GM23338 (cell line): ENCODE results near the gene RAD9B. TPM values are rescaled to one million over a fixed set of nuclear protein-coding genes. Genes with fewer than 3 reads are reported as not detected.
A peak's percentile ranks its signal among the peaks of the same experiment; 100 is the strongest.
"Not testable (repeated sequence)": the region's sequence is repeated elsewhere in the genome, so short reads cannot be mapped to it uniquely, and the experiment has no call there.

Experiments used
- ATAC-seq: fragments of 200-7000 bp; cut with Tn5 transposase; 3 replicates; pipeline ENCODE4 v1.9.1; 2020
- DNase-seq: peaks from one replicate; pipeline ENCODE4 v3.0.0-alpha.2; 2015; ENCODE audit warnings: low spot score
- H2AFZ ChIP-seq: fragments of 200-600 bp; sonication (generic); 2 replicates; pipeline ENCODE4 v1.8.0; 2016; ENCODE audit warnings: antibody characterized with exemption, mild to moderate bottlenecking, moderate library complexity
- H3F3A ChIP-seq: fragments of 200-600 bp; sonication (generic); replicated peaks from 2 replicates; pipeline ENCODE4 v1.8.0; 2017; ENCODE audit warnings: antibody characterized with exemption, mixed run types, low read depth
- H3K27ac ChIP-seq: fragments of 200-600 bp; sonication (generic); 2 replicates; pipeline ENCODE4 v1.6.1; 2016; ENCODE audit warnings: low read depth
- H3K27me3 ChIP-seq: fragments of 200-600 bp; sonication (generic); 2 replicates; pipeline ENCODE4 v1.8.0; 2016; ENCODE audit warnings: mild to moderate bottlenecking, mixed run types, moderate library complexity; ENCODE audit not compliant: insufficient read depth
- H3K36me3 ChIP-seq: fragments of 200-600 bp; sonication (generic); 2 replicates; pipeline ENCODE4 v1.8.0; 2016; ENCODE audit warnings: mild to moderate bottlenecking; ENCODE audit not compliant: insufficient read depth
- H3K4me1 ChIP-seq: fragments of 200-600 bp; sonication (generic); 2 replicates; pipeline ENCODE4 v1.8.0; 2016; ENCODE audit warnings: mild to moderate bottlenecking, moderate library complexity; ENCODE audit not compliant: insufficient read depth
- H3K4me2 ChIP-seq: fragments of 200-600 bp; sonication (generic); 2 replicates; pipeline ENCODE4 v1.7.1; 2017; ENCODE audit warnings: mixed run types
- H3K4me3 ChIP-seq: fragments of 200-600 bp; sonication (generic); 2 replicates; pipeline ENCODE4 v1.6.1; 2016; ENCODE audit warnings: mixed run types
- H3K79me2 ChIP-seq: fragments of 200-600 bp; sonication (generic); replicated peaks from 2 replicates; pipeline ENCODE4 v1.8.0; 2017; ENCODE audit warnings: mild to moderate bottlenecking; ENCODE audit not compliant: insufficient read depth
- H3K9me2 ChIP-seq: fragments of 200-600 bp; sonication (generic); 2 replicates; pipeline ENCODE4 v1.8.0; 2017; ENCODE audit not compliant: insufficient read depth
- H4K20me1 ChIP-seq: fragments of 200-600 bp; sonication (generic); replicated peaks from 2 replicates; pipeline ENCODE4 v1.8.0; 2017; ENCODE audit warnings: mild to moderate bottlenecking; ENCODE audit not compliant: insufficient read depth
- H3K27ac Mint-ChIP-seq: 2 replicates; pipeline ENCODE4 v1.8.0; 2020; ENCODE audit warnings: inconsistent platforms, mild to moderate bottlenecking, moderate library complexity, mixed read lengths
- H3K27me3 Mint-ChIP-seq: 3 replicates; pipeline ENCODE4 v1.8.0; 2022; ENCODE audit warnings: low read depth, mild to moderate bottlenecking, moderate library complexity, mixed read lengths, inconsistent platforms; ENCODE audit not compliant: insufficient read depth, poor library complexity
- H3K36me3 Mint-ChIP-seq: 3 replicates; pipeline ENCODE4 v1.8.0; 2021; ENCODE audit warnings: low read depth, mild to moderate bottlenecking, inconsistent platforms, moderate library complexity, mixed read lengths
- H3K4me1 Mint-ChIP-seq: 3 replicates; pipeline ENCODE4 v1.8.0; 2020; ENCODE audit warnings: mild to moderate bottlenecking, inconsistent platforms, mixed read lengths
- H3K4me3 Mint-ChIP-seq: 3 replicates; pipeline ENCODE4 v1.8.0; 2021; ENCODE audit warnings: moderate library complexity, mild to moderate bottlenecking, inconsistent platforms, mixed read lengths
- H3K9me3 Mint-ChIP-seq: 3 replicates; pipeline ENCODE4 v1.8.0; 2020; ENCODE audit warnings: moderate library complexity, mild to moderate bottlenecking, inconsistent platforms, mixed read lengths
- EZH2phosphoT487 ChIP-seq: fragments of 200-600 bp; sonication (generic); IDR thresholded peaks from one replicate; pipeline ENCODE4 v1.8.1; 2018; ENCODE audit warnings: antibody characterized with exemption; ENCODE audit not compliant: unreplicated experiment
- JUNB ChIP-seq: IDR thresholded peaks from one replicate; pipeline ENCODE4 v1.6.1; 2016; ENCODE audit warnings: antibody characterized with exemption; ENCODE audit not compliant: unreplicated experiment
- POLR2AphosphoS5 ChIP-seq: IDR thresholded peaks from 2 replicates; pipeline ENCODE4 v1.6.1; 2016; ENCODE audit warnings: antibody characterized with exemption, low read depth
- REST ChIP-seq: IDR thresholded peaks from one replicate; pipeline ENCODE4 v1.6.1; 2018; ENCODE audit warnings: antibody characterized with exemption; ENCODE audit not compliant: unreplicated experiment
- ZNF331 ChIP-seq: fragments of 250-450 bp; sonication (Bioruptor Pico); IDR thresholded peaks from 2 replicates; pipeline ENCODE4 v1.5.0; 2020; ENCODE audit warnings: low read depth, mild to moderate bottlenecking, moderate library complexity
- ZNF462 ChIP-seq: fragments of 250-450 bp; sonication (Bioruptor Pico); IDR thresholded peaks from 2 replicates; pipeline ENCODE4 v1.5.0; 2020; ENCODE audit warnings: mild to moderate bottlenecking, moderate library complexity
- polyA plus RNA-seq: library from polyadenylated mRNA; unstranded; fragments of >200 nt; fragmentation: Nextera tagmentation; extraction: Ambion mirVana; gene quantifications from 2 replicates; pipeline ENCODE4 v1.2.1, GENCODE V29; 2016
- total RNA-seq: library from RNA; depleted of rRNA; stranded (reverse); fragments of >200 nt; shearing (Covaris generic); gene quantifications from 2 replicates; pipeline ENCODE4 v1.2.3, GENCODE V29; 2014

The RAD9B gene
- total and polyA plus RNA-seq, 2 experiments from 2014 or later = not detected

- H3K4me2 ChIP-seq, ATAC-seq: not testable (repeated sequence)
Measured at GRCh38 chr12:110545259-110545658, 43.1 kb downstream of the RAD9B start.

GRCh38 chr12:110545812-110546211 lies 43.7 kb downstream of the RAD9B start:
- Histone ChIP-seq H3K36me3 (no peaks in the 10 kb centered on the region; the same call in 1 of the 2 replicates), H4K20me1 (peaks cover 3% of the 10 kb centered on the region; the same call in 1 of the 2 replicates), H3K4me2 (no peak overlapping the region), H3K79me2 (peaks cover 11% of the 10 kb centered on the region), H3K4me3 (no peak overlapping the region), H2AFZ (no peak overlapping the region), H3F3A (no peaks in the 10 kb centered on the region), H3K27ac (no peak overlapping the region), H3K4me1 (peaks cover 7% of the 10 kb centered on the region), H3K9me2 (no peaks in the 10 kb centered on the region), H3K27me3 (no peaks in the 10 kb centered on the region)
- Mint-ChIP-seq H3K4me3 (no peak overlapping the region), H3K4me1 (peaks cover 5% of the 10 kb centered on the region; the same call in 2 of the 3 replicates), H3K27me3 (peaks cover 3% of the 10 kb centered on the region), H3K36me3 (peaks cover 14% of the 10 kb centered on the region; the same call in 2 of the 3 replicates), H3K9me3 (no peaks in the 10 kb centered on the region), H3K27ac (no peak overlapping the region; the same call in 1 of the 2 replicates)
- no peak for DNase-seq
- ATAC-seq = no peak
- no peak for TF ChIP-seq EZH2phosphoT487

More at GRCh38 chr12:110545259-110545658, 43.1 kb downstream of the RAD9B start:
- not testable (repeated sequence) for H3K27me3 Mint-ChIP-seq, H3K27me3 ChIP-seq, H3F3A ChIP-seq, H3K4me1 ChIP-seq, H3K4me1 Mint-ChIP-seq, H3K9me3 Mint-ChIP-seq, H3K9me2 ChIP-seq, H3K27ac ChIP-seq, H3K27ac Mint-ChIP-seq, H3K4me3 ChIP-seq, H3K4me3 Mint-ChIP-seq, H2AFZ ChIP-seq, H4K20me1 ChIP-seq, DNase-seq, H3K36me3 ChIP-seq
- H3K36me3 Mint-ChIP-seq = peaks cover 10% of the 10 kb centered on the region; the same call in 2 of the 3 replicates
- peaks cover 11% of the 10 kb centered on the region for H3K79me2 ChIP-seq

GRCh38 chr12:110546339-110546738 lies 44.2 kb downstream of the RAD9B start:
- H3K4me1 ChIP-seq = peaks cover 7% of the 10 kb centered on the region
- Mint-ChIP-seq H3K9me3 (no peaks in the 10 kb centered on the region), H3K4me1 (peaks cover 5% of the 10 kb centered on the region; the same call in 2 of the 3 replicates), H3K27me3 (peaks cover 3% of the 10 kb centered on the region), H3K36me3 (peaks cover 16% of the 10 kb centered on the region; the same call in 2 of the 3 replicates), H3K27ac (no peak overlapping the region), H3K4me3 (no peak overlapping the region)
- no peak overlapping the region for H2AFZ ChIP-seq
- peak overlapping the region; percentile 63; the same call in 1 of the 2 replicates for H3K27ac ChIP-seq
- peaks cover 11% of the 10 kb centered on the region for H3K79me2 ChIP-seq
- H3K4me2 ChIP-seq = no peak overlapping the region
- no peaks in the 10 kb centered on the region for H3K27me3 ChIP-seq
- no peak for ATAC-seq
- no peaks in the 10 kb centered on the region for H3K36me3 ChIP-seq
- DNase-seq = no peak
- no peaks in the 10 kb centered on the region for H3K9me2 ChIP-seq
- peaks cover 5% of the 10 kb centered on the region for H4K20me1 ChIP-seq
- no peak overlapping the region for H3K4me3 ChIP-seq
- H3F3A ChIP-seq = no peaks in the 10 kb centered on the region
- no peak for TF ChIP-seq ZNF462 (CRISPR knock-in tag)
- TF ChIP-seq REST = no peak
- TF ChIP-seq JUNB = no peak
- no peak for TF ChIP-seq POLR2AphosphoS5
- TF ChIP-seq ZNF331 (CRISPR knock-in tag) = no peak
